Measurements from ENCODE around the gene KCNK7. TPM values are rescaled to one million over a fixed set of nuclear protein-coding genes. Genes with fewer than 3 reads are reported as not detected.
"Not testable (repeated sequence)": the region's sequence is repeated elsewhere in the genome, so short reads cannot be mapped to it uniquely, and the experiment has no call there.

The KCNK7 gene, protein sequence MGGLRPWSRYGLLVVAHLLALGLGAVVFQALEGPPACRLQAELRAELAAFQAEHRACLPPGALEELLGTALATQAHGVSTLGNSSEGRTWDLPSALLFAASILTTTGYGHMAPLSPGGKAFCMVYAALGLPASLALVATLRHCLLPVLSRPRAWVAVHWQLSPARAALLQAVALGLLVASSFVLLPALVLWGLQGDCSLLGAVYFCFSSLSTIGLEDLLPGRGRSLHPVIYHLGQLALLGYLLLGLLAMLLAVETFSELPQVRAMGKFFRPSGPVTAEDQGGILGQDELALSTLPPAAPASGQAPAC
- total RNA-seq (2014; rRNA removed; shearing (Covaris generic)) = 0.13 TPM in 1 of 2 replicates, not detected in the other

DNA sequence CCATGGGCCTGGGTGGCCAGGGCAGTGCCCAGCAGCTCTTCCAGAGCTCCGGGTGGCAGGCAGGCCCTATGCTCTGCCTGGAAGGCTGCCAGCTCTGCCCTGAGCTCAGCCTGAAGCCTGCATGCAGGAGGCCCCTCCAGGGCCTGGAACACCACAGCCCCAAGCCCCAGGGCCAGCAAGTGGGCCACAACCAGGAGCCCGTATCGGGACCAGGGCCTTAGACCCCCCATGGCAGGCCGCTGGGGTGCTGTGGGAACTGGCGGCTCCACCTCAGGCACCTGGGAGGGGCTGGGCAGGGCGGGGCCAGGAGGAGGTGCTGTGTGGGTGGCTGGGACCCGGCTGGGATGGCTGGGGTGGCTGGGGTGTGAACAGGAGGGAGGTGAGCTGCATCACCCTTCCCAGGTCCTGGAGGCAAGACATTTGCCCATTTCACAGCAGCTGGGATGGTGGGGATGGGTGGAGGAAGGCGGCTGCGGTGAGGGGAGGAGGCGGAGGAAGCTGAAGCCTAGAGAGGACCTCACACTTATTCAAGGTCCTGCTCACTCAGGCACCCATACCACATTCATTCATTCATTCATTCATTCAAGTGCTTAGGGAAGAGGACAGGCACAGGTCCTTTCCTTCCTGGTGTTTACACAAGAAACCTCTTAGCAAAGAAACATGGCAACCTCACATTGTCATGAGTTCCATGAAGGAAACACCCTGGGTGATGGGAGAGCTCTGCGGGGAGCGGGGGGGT is at the start of gene KCNK7:
KCNK7 (minus strand) TSS at position 258 of the 739 bp plus-strand sequence; CDS start at position 230, 28 bp downstream.
- Histone ChIP-seq H3K27me3 (replicated peaks) (no peaks in the 10 kb centered on the region), H3K36me3 (peaks cover 60% of the 10 kb centered on the region)

DNA sequence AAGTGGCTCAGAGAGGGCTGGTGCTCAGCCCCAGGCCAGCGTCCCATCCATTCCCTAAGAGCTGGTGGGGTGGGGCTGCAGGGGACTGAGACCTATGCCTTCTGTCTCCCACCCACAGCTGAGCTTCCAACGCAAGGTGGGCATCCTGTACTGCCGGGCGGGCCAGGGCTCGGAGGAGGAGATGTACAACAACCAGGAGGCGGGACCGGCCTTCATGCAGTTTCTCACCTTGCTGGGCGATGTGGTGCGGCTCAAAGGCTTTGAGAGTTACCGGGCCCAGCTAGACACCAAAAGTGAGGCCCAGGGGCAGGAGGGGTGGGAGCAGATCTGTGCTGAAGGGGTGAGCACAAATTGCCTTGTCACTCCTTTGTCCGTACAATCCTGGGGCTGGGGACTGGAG is 49.2 kb upstream of the KCNK7 start:
- no peak for DNase-seq (ENCODE audit: low read depth in 1 of 2, low spot score in 2 of 2)
- peaks cover 78% of the 10 kb centered on the region for H3K36me3 ChIP-seq
- H3K27ac ChIP-seq = no peak overlapping the region
- H3K4me3 ChIP-seq = no peak overlapping the region
- no peaks in the 10 kb centered on the region for H3K9me3 ChIP-seq (replicated peaks)
- H3K27me3 ChIP-seq (replicated peaks) = no peaks in the 10 kb centered on the region
- H3K4me1 ChIP-seq (replicated peaks) = peaks cover 8% of the 10 kb centered on the region; the same call in 1 of the 2 replicates

More for the DNA sequence above, at the start of gene KCNK7:
- H3K9me3 ChIP-seq (replicated peaks) = no peaks in the 10 kb centered on the region
- DNase-seq (ENCODE audit: low read depth in 1 of 2, low spot score in 2 of 2) = no peak
- no peak within 1 kb of the TSS for H3K27ac ChIP-seq
- H3K4me3 ChIP-seq = no peak within 1 kb of the TSS
- H3K4me1 ChIP-seq (replicated peaks) = no peaks in the 10 kb centered on the region

DNA sequence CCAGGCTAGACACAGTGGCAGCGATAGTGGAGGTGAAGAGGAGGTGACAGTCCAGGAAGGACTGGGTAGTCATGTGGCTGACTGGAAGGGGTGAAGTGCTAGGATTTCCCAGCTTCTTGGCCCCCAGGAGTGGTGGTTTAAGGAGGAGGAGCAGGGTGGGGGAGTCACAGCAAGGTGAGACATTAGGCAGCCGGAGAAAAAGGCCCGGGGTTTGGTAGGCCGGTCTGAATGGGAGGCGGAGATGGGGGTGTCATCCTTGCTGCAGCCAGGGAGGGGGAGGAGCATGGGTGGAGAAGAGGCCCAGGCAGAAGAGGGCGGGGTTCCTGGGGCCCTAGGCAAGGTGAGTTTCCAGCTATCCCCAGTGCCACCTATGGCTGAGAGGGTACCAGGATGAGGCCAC is 48.4 kb upstream of the KCNK7 start:
- Histone ChIP-seq H3K4me3 (no peak overlapping the region), H3K9me3 (replicated peaks) (no peaks in the 10 kb centered on the region), H3K27ac (no peak overlapping the region), H3K4me1 (replicated peaks) (peaks cover 9% of the 10 kb centered on the region), H3K27me3 (replicated peaks) (no peaks in the 10 kb centered on the region), H3K36me3 (peaks cover 75% of the 10 kb centered on the region)
- DNase-seq (ENCODE audit: low read depth in 1 of 2, low spot score in 2 of 2) = no peak

DNA sequence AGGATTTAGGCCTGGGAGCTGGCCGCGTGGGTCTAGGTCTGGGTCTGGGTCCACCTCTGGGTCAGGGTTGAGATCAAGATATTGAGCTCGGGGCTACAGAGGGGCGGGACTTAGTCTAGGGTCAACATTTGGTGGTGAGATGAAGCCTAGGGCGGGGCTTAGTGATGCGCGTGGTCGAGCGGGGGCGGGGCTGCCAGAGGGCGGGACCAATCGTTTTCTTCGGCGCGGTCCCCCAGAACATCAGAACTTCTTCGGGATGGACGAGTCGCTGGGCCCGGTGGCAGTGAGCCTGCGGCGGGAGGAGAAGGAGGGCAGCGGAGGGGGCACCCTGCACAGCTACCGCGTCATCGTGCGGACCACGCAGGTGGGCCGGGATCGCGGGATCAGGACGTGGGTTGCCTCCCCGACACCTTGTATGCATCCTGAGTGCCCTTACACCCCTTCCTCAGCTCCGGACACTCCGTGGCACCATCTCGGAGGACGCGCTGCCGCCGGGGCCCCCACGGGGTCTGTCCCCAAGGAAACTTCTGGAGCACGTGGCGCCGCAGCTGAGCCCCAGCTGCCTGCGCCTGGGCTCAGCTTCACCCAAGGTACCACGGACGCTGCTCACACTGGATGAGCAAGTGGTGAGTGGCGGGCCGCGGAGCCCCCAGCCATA is 46.5 kb upstream of the KCNK7 start:
- Histone ChIP-seq H3K9me3 (replicated peaks) (no peaks in the 10 kb centered on the region), H3K4me1 (replicated peaks) (peaks cover 25% of the 10 kb centered on the region), H3K27me3 (replicated peaks) (no peaks in the 10 kb centered on the region), H3K4me3 (no peak overlapping the region), H3K27ac (no peak overlapping the region), H3K36me3 (peaks cover 77% of the 10 kb centered on the region)
- no peak for DNase-seq (ENCODE audit: low read depth in 1 of 2, low spot score in 2 of 2)

DNA sequence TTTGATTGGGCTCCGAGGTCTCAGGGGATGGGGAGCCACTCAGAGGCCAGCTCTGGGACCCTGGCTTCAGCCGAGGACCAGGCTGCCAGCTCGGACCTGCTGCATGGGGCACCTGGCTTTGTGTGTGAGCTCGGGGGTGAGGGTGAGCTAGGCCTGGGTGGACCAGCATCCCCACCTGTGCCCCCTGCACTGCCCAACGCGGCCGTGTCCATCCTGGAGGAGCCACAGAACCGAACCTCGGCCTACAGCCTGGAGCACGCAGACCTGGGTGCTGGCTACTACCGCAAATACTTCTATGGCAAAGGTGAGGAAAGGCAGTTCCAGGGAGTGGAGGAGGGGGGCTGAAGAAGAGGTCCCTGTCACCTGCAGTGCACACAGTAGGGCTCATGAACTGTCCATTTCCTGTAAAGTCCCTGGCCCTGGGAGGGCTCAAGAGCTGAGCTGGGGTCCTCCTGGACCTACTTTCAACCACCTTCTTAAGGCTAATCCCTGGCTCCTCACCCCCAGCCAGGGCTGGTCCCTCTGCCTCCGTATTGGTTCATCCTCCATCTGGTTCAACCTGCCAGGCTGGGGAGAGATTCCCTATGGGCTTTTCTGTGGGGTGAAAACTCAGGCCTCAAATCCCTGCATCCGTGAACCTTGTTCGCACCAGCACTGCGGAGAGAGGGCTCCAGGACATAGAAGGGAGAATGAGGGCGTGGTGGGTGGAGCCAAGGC is 45.9 kb upstream of the KCNK7 start:
- no peak overlapping the region for H3K4me3 ChIP-seq
- peaks cover 27% of the 10 kb centered on the region for H3K4me1 ChIP-seq (replicated peaks)
- H3K27me3 ChIP-seq (replicated peaks) = no peaks in the 10 kb centered on the region

DNA sequence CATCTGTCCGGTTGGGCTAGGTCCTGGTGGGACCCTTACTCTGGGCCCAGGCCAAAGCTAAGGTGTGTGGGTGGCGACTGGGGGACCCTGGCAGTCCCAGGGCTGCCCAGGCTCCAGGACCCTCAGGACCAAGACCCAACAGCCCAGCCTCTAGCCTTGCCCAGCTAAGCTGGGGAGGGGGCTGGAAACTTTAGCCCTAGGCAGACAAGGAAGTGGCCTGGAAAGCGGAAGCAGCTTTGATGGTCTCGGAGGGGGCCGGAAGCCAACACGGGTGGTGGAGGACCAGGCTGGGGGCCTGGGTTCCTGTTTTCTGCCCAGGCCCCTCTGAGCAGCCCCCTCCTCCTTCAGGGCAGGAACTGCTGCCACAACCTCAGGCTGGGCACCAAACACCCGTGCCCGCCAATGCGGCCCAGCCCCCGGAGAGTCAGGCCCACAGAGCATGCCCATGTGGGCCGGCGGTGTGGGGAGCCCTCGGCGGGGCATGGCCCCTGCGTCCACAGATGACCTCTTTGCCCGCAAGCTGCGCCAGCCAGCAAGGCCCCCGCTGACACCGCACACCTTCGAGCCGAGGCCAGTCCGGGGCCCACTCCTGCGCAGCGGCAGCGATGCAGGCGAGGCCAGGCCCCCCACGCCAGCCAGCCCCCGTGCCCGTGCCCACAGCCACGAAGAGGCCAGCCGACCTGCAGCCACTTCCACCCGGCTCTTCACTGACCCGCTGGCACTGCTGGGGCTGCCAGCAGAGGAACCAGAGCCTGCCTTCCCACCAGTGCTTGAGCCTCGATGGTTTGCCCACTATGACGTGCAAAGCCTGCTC is 45.1 kb upstream of the KCNK7 start:
- Histone ChIP-seq H3K4me1 (replicated peaks) (peaks cover 27% of the 10 kb centered on the region), H3K27ac (no peak overlapping the region), H3K27me3 (replicated peaks) (no peaks in the 10 kb centered on the region), H3K36me3 (peaks cover 79% of the 10 kb centered on the region), H3K9me3 (replicated peaks) (no peaks in the 10 kb centered on the region), H3K4me3 (no peak overlapping the region)
- no peak for DNase-seq (ENCODE audit: low read depth in 1 of 2, low spot score in 2 of 2)

More for the DNA sequence above, 45.9 kb upstream of the KCNK7 start:
- Histone ChIP-seq H3K27ac (no peak overlapping the region), H3K9me3 (replicated peaks) (no peaks in the 10 kb centered on the region), H3K36me3 (peaks cover 79% of the 10 kb centered on the region)
- no peak for DNase-seq (ENCODE audit: low read depth in 1 of 2, low spot score in 2 of 2)

DNA sequence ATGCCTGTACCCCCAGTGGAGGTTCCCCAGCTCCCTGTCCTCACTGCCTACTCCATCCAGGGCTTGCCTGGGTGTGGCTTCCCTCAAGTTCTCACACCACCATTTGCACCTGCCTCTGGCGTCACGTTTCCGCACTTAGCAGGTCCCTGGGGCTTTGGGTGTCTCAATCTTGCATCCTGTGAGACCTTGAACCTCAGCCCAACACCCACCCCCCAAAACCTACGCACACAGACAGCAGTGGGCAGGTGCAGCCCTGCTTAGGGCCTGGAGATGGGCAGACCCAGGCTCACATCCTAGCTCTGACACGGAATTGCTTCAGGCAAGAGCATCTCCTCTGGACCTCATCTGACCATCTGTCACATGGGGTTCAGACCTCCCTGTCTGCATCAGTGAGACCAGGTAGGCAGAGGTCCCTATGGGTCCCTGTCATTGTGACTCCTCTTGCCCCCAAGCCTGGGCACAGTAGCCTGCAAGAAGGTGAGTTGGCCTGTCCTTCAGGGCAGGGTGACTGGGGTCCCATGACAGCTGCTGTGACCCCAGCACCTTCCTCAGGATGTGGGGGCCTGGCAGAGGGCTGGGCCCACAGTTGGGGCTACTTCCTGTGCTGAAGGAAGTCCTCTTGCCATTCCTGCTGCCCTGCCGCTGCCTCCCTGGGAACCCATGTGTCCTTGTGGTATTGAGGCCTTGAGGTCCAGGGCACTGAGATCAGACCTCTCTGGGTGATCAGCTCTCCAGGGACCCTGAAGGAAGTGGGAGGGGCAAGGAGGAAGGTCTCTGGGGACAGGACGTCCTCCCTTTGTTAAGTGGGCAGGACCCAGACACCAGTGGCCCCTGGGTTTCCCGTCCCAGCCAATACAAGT is 44.3 kb upstream of the KCNK7 start:
- no peak overlapping the region for H3K4me3 ChIP-seq
- peaks cover 21% of the 10 kb centered on the region for H3K4me1 ChIP-seq (replicated peaks)
- no peak overlapping the region for H3K27ac ChIP-seq
- no peaks in the 10 kb centered on the region for H3K27me3 ChIP-seq (replicated peaks)
- H3K36me3 ChIP-seq = peaks cover 79% of the 10 kb centered on the region
- H3K9me3 ChIP-seq (replicated peaks) = no peaks in the 10 kb centered on the region
- no peak for DNase-seq (ENCODE audit: low read depth in 1 of 2, low spot score in 2 of 2)

DNA sequence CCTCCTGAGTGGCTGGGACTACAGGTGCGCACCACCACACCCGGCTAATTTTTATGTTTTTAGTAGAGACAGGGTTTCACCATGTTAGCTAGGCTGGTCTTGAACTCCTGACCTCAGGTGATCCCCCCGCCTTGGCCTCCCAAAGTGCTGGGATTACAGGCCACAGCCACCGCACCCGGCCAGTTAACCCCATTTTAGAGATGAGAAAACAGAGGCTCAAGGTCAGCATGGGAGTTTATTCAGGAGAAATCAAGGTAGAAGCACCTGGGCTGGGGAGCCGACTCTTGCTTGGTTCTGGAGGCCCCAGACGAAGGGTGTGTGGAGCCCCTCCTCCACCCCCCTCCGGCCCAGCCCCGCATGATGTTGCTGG is 43.6 kb upstream of the KCNK7 start:
- H3K27me3 ChIP-seq (replicated peaks); H3K4me3 ChIP-seq: not testable (repeated sequence)
- peaks cover 81% of the 10 kb centered on the region for H3K36me3 ChIP-seq

DNA sequence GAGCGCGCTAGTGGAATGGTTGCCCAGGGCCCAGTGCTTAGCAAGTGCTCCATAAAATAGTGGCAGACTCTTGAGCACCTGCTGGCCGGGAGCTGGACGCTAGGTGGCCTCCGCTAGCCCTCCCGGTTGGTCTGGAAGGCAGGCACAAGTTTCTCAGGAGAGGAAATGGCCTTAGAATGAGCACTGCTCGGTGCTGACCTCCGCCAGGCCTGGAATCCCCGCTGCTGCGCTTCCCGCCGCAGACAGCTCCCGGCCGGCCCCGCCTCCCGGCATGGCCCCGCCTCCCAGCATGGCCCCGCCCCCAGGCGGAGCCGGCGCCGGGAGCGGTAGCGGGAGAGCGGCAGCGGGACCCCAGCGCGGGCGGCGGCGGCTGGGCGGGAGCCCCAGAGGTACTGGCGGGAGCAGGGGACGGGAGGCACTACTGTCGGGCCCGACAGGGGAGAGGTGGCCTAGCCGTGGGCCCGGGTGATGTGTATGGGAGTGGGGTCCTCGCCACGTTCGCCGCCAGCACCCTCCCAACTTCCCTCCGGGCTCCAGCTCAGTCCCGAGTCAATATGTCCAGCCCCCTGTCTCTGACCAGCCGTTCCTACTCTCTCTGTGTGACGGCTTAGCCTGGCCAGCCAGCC is 42.3 kb upstream of the KCNK7 start, which contains the start of gene SIPA1:
SIPA1 (plus strand) TSS at position 308 of the 626 bp plus-strand sequence. CDS start 2,821 bp downstream, outside the sequence.
- Histone ChIP-seq H3K27me3 (replicated peaks) (no peaks in the 10 kb centered on the region), H3K4me3 (peak within 1 kb of the TSS; percentile 68), H3K4me1 (replicated peaks) (peaks cover 21% of the 10 kb centered on the region), H3K36me3 (peaks cover 84% of the 10 kb centered on the region), H3K9me3 (replicated peaks) (no peaks in the 10 kb centered on the region), H3K27ac (peak within 1 kb of the TSS; percentile 41)
- DNase-seq (ENCODE audit: low read depth in 1 of 2, low spot score in 2 of 2) = peak; percentile 93 to 98

More for the DNA sequence above, 43.6 kb upstream of the KCNK7 start:
- not testable (repeated sequence) for DNase-seq (ENCODE audit: low read depth in 1 of 2, low spot score in 2 of 2); H3K9me3 ChIP-seq (replicated peaks); H3K27ac ChIP-seq
- H3K4me1 ChIP-seq (replicated peaks) = peaks cover 21% of the 10 kb centered on the region

DNA sequence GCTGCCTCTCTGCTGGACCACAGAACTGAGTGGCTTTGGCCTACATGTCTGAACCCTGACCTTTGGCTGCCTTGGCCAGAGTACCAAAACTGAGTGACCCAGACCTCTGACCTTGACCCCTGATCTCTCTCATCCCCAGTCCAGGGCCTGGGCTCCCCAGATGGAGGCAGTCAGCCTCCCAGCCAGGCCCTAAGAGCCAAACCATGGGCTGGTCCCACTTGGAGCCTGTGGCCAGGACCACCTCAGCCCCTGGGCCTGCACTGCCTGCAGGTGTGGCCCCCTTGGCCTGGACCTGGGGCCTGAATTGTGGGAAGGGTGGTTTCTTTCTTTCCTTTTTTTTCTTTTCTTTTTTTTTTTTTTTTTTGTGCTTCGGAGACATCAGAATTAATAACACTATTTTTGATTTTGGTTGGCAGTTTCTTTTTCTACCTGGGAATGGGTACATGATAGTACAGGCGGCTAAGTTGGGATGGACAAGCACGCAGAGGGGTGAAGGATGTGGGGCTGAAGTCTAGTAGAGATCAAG is 41.5 kb upstream of the KCNK7 start:
- H3K36me3 ChIP-seq = peaks cover 86% of the 10 kb centered on the region
- H3K27ac ChIP-seq = no peak overlapping the region
- H3K4me3 ChIP-seq = no peak overlapping the region
- H3K4me1 ChIP-seq (replicated peaks) = peaks cover 21% of the 10 kb centered on the region
- no peaks in the 10 kb centered on the region for H3K27me3 ChIP-seq (replicated peaks)
- DNase-seq (ENCODE audit: low read depth in 1 of 2, low spot score in 2 of 2) = no peak
- H3K9me3 ChIP-seq (replicated peaks) = no peaks in the 10 kb centered on the region

DNA sequence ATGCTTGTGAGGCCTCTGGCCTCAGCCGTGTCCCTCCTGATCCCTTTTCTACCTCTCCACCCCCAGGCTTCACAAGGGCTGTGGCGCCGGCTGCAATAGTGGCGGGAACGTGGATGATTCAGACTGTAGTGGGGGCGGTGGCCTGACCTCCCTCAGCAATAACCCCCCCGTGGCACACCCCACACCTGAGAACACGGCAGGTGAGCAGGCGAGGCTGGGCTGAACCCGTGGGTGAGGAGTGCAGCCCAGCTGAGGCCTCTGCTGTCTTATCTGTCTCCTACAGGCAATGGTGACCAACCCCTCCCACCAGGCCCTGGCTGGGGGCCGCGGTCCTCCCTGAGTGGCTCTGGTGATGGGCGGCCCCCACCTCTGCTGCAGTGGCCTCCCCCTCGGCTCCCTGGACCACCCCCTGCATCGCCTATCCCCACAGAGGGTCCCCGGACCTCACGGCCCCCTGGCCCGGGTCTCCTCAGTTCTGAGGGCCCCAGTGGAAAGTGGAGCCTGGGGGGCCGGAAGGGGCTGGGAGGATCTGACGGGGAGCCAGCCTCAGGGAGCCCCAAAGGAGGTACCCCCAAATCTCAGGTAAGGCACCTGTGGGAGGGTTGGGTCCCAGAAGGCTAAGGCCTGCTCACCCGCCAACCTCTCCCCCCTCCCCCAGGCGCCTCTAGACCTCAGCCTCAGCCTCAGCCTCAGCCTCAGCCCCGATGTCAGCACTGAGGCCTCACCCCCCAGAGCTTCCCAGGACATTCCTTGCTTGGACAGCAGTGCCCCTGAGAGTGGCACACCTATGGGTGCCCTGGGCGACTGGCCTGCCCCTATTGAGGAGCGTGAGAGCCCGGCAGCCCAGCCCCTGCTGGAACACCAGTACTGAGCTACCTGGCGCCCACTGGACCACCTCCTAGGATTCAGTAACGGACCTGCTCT is 40.8 kb upstream of the KCNK7 start:
- Histone ChIP-seq H3K9me3 (replicated peaks) (no peaks in the 10 kb centered on the region), H3K4me3 (no peak overlapping the region)

More for the DNA sequence above, 40.8 kb upstream of the KCNK7 start:
- H3K27me3 ChIP-seq (replicated peaks) = no peaks in the 10 kb centered on the region
- no peak overlapping the region for H3K27ac ChIP-seq
- H3K4me1 ChIP-seq (replicated peaks) = peaks cover 21% of the 10 kb centered on the region
- DNase-seq (ENCODE audit: low read depth in 1 of 2, low spot score in 2 of 2) = no peak
- H3K36me3 ChIP-seq = peaks cover 86% of the 10 kb centered on the region

All from SJSA1 (cell line).